HG03097 (cell line): Measurements from ENCODE around the gene C2orf92.
"Not testable (repeated sequence)": the region's sequence is repeated elsewhere in the genome, so short reads cannot be mapped to it uniquely, and the experiment has no call there.

ENCODE experiments used
- ATAC-seq: cut with Tn5 transposase; IDR thresholded peaks from one replicate; pipeline ENCODE4 v1.9.1; 2021; ENCODE audit not compliant: unreplicated experiment, low FRiP score

C2orf92 gene

GRCh38 chr2:97688062-97688827, 18.7 kb downstream of the C2orf92 start:
- no peak for ATAC-seq

DNA sequence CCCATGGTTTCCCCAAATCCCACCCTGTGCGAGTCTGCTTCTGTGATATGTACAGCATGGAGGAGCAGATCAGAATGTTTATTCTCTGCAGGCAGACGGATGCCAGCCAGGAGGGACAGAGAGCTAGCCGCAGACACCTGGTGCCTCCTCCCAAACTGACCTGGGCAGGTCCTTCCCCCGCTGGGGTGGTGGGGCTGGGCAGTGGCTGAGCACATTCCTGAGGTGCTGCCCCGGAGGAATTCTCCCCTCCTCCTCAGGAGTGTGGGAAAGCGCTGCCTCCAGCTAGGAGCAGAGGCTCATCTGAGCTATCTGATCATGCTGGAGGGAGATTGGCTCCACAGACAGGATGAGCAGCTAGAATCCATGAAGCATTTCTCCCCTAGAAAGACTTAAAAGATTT, 21.7 kb downstream of the C2orf92 start:
- no peak for ATAC-seq

GRCh38 chr2:97693476-97693875, 24.0 kb downstream of the C2orf92 start:
- ATAC-seq = no peak

- ATAC-seq = no peak
These were observed 26.2 kb downstream of the C2orf92 start for GRCh38 chr2:97695744-97696143.

GRCh38 chr2:97697252-97698235, 28.0 kb downstream of the C2orf92 start:
- ATAC-seq = no peak

DNA sequence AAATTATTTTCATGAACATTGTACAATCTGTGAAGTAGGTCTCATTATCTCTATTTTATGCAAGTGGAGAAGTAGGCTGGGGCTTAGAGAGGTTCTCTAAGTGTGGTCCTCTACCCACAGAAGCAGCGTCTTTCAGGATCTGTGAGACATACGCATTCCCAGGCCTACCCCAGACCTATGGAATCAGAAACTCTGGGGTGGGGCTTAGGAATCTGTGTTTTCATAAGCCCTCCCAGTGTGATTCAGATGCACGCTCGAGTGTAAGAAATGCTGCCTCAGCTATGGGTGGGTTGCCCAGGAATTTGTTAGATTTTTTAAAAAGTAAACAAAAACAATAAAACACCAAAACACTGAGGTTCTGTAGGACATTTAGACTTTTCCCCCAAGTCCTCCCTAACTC, 29.0 kb downstream of the C2orf92 start:
- ATAC-seq = no peak

DNA sequence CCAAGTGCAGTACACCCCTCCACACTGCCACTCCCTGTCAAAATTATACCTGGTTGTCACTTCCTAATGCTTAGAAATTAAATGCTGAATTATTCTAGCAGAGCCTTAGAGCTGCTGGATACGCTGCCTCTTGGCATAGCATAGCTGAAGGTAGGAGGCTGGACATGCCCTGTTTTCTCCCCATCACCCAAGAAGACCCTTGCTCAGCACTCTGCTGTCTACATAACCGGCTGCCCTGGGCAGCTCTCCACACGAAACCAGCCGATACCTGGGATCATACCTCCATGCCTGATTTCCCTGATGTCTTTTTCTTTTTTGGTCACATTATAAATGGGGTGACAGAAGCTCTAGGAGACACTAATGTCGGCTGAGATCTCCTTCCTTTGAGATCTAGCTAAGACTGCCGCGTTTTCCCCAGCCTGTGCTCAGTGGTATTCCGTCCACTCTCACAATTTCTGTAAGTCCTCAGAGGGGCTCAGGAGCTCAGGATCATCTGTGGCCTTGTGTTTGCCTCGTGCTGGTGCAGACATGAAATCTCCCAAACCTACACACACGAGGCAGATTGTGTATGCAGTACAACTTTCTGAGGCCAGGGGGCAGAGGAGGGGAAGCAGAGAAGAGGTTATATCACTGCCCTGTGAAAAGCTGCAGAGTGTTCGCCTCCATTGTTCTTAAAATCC, 30.4 kb downstream of the C2orf92 start:
- no peak for ATAC-seq

DNA sequence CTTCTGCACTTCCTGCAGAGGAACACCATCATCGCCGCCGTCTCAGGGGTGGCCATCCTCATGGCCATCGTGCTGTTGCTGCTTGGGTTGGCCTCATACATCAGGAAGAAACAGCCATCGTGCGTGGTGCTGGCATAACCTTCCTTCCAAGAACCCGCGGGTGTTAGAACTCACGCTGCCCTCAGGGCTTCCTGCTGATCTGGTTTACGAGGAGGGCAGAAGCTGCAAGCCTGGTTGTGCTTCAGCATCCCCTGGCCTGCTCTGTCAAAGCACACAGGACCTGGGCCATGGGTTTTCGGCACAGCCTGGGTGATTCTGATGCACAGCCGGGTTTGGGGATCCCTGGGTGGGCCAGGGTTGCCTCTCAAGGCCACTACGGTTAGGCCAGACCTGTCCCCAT, 31.7 kb downstream of the C2orf92 start:
- no peak for ATAC-seq

DNA sequence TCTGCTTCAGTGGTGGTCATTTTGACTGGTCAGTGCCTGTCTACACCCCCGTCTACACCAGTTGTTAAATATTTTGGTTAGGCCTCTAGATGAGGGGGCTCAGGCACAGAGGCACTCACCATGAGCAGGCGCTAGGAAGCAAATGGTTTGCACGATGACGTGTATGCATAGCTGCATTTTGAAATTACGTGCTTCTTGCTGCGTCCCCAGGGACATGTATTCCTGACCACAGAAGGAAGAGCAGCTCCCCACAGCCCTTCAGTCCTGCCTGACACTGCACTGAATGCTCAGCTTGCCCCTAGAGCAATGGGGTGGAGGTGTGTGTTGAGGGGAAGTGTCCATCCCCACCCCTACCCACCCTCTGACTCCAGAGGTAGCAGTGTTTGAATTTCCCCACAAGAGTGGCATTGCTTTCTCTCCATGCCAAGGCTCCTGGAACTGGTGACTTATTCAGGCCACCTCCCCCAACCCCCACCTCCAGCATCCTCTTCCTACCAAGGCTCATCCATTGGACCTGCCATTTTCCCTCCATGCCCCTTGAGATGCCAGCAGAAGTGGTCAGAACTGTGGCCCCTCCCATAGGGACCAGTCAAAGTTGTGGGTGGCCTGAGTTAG, 32.4 kb downstream of the C2orf92 start:
- ATAC-seq = no peak

DNA sequence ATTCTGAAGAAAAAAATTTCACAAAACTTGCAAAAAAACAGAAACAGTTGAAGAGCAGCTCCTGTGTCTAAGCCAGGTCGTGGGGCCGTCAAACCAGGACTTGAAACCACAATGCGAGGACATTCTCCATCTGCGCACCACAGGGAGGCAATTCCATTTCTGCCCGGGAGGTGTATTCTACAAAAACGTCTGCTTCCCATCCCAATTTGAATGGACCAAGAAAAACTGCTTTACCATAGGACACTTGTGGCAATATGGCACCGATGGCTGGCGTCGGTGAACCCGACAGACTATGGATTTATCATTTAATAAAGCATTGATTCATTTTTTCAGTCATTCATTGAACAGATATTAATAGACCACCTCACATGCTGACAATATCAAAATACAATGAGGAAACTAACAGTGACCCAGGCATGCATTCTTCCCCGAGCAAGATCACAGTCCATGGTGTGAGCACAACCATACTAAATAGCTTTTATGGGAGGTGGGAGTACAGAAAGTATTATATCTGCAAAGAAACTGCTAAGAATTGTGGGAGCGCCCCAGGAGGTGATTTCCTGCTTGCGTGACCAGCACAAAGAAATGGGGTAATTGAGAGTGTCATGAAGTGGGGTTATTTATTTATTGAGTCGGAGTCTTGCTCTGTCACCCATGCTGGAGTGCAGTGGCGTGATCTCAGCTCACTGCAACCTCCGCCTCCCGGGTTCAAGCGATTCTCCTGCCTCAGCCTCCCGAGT, 33.4 kb downstream of the C2orf92 start:
- no peak for ATAC-seq

GRCh38 chr2:97703741-97704140, 34.2 kb downstream of the C2orf92 start:
- ATAC-seq = no peak

- ATAC-seq = no peak
These were observed 35.5 kb downstream of the C2orf92 start for GRCh38 chr2:97704989-97705388.

DNA sequence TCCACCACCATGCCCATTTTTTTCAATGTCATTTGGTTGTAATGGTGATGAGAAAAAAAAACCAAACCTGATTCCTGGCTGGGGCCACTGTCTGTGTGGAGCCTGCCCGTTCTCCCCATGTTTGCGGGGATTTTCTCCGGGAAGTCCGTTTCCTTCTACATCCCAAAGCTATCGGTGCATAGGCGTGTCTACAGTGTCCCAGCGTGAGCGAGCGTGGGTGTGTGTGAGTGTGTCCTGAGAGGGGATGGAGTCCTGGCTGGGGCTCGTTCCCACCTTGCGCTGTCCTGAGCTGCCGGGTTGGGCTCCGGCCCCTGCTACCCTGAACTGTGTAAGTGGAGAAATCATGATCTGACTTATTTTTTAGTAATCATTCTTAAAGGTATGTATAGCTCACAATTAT, 36.6 kb downstream of the C2orf92 start:
- no peak for ATAC-seq

DNA sequence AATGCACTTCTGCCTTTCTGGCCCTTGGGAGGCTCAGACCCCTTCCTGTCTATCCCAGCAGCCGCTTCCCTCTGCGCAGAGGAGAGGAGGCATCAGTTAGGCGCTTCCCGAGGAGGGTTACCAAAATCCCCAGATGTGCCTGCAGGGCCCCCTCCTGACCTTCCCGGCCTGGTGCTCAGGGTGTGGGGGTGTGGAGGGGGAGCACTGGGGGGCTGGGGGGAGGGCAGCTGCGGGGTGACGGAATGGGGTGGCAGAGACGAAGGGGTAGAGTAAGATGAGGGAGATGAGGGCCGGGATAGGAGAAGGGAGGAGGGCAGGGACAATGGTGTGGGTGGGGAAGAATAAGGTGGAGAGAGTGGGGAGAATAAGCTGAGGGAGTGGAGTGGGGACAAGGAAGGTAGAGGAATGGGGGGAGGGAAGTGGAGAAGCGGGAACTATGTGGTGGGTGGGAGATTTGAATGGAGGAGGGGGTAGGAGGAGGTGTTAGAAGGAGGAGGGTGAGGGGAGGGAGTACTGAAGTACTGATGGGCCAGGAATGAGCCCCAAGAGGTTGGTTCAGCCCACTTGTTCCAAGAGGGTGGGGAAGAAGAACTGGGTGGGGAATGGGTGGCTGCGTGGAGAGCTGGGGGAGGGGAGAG, 37.3 kb downstream of the C2orf92 start:
- no peak for ATAC-seq

- no peak for ATAC-seq
These were observed 38.0 kb downstream of the C2orf92 start for GRCh38 chr2:97707362-97708047.

DNA sequence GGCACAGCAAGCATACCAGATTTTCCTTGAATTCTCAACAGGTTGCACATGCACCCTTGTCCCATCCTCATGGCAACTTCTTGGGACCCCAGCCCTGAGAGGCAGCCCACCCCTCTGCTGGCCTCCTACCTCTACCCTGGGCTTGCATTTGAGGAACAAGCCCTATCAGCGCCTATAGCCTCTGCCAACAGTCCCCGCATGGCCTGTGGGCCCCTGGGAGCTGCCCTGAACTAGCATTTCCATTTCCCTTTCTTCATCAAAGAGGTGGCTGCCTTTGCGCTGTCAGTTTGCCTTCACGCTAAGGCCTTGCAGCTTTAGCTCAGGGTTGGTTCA, 38.5 kb downstream of the C2orf92 start:
- no peak for ATAC-seq

GRCh38 chr2:97708608-97709007, 39.1 kb downstream of the C2orf92 start:
- ATAC-seq = no peak

DNA sequence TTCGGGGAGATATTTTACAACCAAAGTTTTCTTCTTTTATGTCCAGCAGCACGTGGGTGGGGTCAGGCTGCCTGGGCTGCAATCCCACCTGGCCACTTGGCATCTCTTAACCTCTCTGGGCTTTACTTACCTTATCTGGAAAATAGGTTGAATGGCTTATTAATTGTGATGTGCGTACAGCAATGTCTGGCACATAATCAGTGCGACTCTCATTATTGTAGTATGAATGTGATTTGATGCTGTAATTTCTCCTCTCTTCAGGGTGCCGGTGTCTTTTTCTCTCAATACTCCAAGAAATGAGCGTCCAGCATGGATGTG, 41.8 kb downstream of the C2orf92 start:
- no peak for ATAC-seq

DNA sequence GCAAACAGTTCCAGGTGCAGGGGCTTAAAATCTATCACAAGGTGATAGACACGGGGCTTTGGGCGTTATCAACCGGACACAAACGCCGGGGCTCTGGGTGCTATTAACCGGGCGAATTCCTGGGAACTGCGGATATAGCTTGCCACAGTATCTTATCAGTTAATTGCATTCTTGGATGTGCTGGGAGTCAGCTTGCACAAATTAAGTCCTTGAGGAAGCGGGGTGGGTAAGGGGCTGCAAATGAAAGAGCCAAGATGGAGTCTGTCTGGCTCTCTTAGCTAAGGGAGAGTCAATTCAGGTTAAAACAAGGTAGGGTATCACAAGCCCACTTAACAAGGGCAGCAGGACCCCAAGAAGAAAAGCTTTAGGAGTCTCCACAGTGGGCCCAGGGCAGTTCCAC, 42.7 kb downstream of the C2orf92 start:
- ATAC-seq = not testable (repeated sequence)
